SK-N-SH (cell line): Measurements from ENCODE around the gene PPAN.

Experiments
- CTCF ChIP-seq: fragments of 200-600 bp; sonication (generic); IDR thresholded peaks from 2 replicates; pipeline ENCODE4 v1.6.1; 2017; ENCODE audit warnings: antibody characterized with exemption, mild to moderate bottlenecking, moderate library complexity
- EP300 ChIP-seq, 2 experiments: IDR thresholded peaks; 2 replicates each; pipeline versions ENCODE4 v1.4.0 to v1.6.1; 2012; ENCODE audit warnings: borderline replicate concordance in 1 of 2, low read depth in 1 of 2, low read length in 1 of 2
- EZH2phosphoT487 ChIP-seq: fragments of 200-600 bp; sonication (generic); IDR thresholded peaks from 2 replicates; pipeline ENCODE4 v1.6.1; 2017; ENCODE audit warnings: low read depth, mixed run types, mild to moderate bottlenecking, antibody characterized with exemption, moderate library complexity, borderline replicate concordance
- IRF3 ChIP-seq: fragments of 150-350 bp; IDR thresholded peaks from 2 replicates; pipeline ENCODE4 v1.6.1; 2016; ENCODE audit warnings: mild to moderate bottlenecking, low read depth, low read length
- NRF1 ChIP-seq: IDR thresholded peaks from 2 replicates; pipeline ENCODE4 v1.6.1; 2012; ENCODE audit warnings: low read depth, mild to moderate bottlenecking, low read length
- RAD21 ChIP-seq: IDR thresholded peaks from 2 replicates; pipeline ENCODE4 v1.6.1; 2012; ENCODE audit warnings: mild to moderate bottlenecking, low read length

GRCh38 chr19:10159610-10160009 is 53.4 kb downstream of the PPAN start:
- TF ChIP-seq CTCF (no peak), EZH2phosphoT487 (no peak), EP300 (IDR thresholded peaks at IDR 0.05; ENCODE audit: borderline replicate concordance in 1 of 2, low read depth in 1 of 2, low read length in 1 of 2) (no peak), RAD21 (no peak), IRF3 (no peak), NRF1 (no peak)
